HG03060 (cell line): ENCODE results near the gene HBM.
"Not testable (repeated sequence)": the region's sequence is repeated elsewhere in the genome, so short reads cannot be mapped to it uniquely, and the experiment has no call there.

Experiments used
- ATAC-seq: cut with Tn5 transposase; IDR thresholded peaks from one replicate; pipeline ENCODE4 v1.9.1; 2021; ENCODE audit warnings: low read depth, moderate number of reproducible peaks; ENCODE audit not compliant: unreplicated experiment

The HBM gene

GRCh38 chr16:180681-181564 is 15.1 kb downstream of the HBM start:
- no peak for ATAC-seq

- no peak for ATAC-seq
Measured at GRCh38 chr16:181565-182021, 15.8 kb downstream of the HBM start.

GRCh38 chr16:183005-183404 is 17.2 kb downstream of the HBM start:
- ATAC-seq, result no peak

GRCh38 chr16:185213-185612 is 19.4 kb downstream of the HBM start:
- ATAC-seq, result no peak

GRCh38 chr16:185691-186090 is 19.9 kb downstream of the HBM start:
- no peak for ATAC-seq

GRCh38 chr16:187330-187729 is 21.6 kb downstream of the HBM start:
- no peak for ATAC-seq

- ATAC-seq, result no peak
Measured at GRCh38 chr16:188674-189073, 22.9 kb downstream of the HBM start.

GRCh38 chr16:189604-190186 is 23.9 kb downstream of the HBM start:
- no peak for ATAC-seq

GRCh38 chr16:191831-192230 is 26.1 kb downstream of the HBM start:
- ATAC-seq, result no peak

GRCh38 chr16:192686-193085 is 26.9 kb downstream of the HBM start:
- ATAC-seq, result no peak

GRCh38 chr16:193441-193840 is 27.7 kb downstream of the HBM start:
- ATAC-seq, result no peak

- no peak for ATAC-seq
Measured at GRCh38 chr16:194516-194915, 28.7 kb downstream of the HBM start.

- no peak for ATAC-seq
Measured at GRCh38 chr16:200388-200787, 34.6 kb downstream of the HBM start.

- no peak for ATAC-seq
Measured at GRCh38 chr16:203246-203645, 37.5 kb downstream of the HBM start.

GRCh38 chr16:204046-204445 is 38.3 kb downstream of the HBM start:
- not testable (repeated sequence) for ATAC-seq

- not testable (repeated sequence) for ATAC-seq
Measured at GRCh38 chr16:209359-209758, 43.6 kb downstream of the HBM start.

GRCh38 chr16:211631-212180 is 45.9 kb downstream of the HBM start:
- not testable (repeated sequence) for ATAC-seq

- ATAC-seq, result no peak
Measured at GRCh38 chr16:212999-213398, 47.2 kb downstream of the HBM start.
